GM21786 (cell line): ENCODE results near the gene HBM.
"Not testable (repeated sequence)": the region's sequence is repeated elsewhere in the genome, so short reads cannot be mapped to it uniquely, and the experiment has no call there.

Experiments
- ATAC-seq: cut with Tn5 transposase; IDR thresholded peaks from one replicate; pipeline ENCODE4 v1.9.1; 2021; ENCODE audit not compliant: unreplicated experiment

The HBM gene, protein sequence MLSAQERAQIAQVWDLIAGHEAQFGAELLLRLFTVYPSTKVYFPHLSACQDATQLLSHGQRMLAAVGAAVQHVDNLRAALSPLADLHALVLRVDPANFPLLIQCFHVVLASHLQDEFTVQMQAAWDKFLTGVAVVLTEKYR

DNA sequence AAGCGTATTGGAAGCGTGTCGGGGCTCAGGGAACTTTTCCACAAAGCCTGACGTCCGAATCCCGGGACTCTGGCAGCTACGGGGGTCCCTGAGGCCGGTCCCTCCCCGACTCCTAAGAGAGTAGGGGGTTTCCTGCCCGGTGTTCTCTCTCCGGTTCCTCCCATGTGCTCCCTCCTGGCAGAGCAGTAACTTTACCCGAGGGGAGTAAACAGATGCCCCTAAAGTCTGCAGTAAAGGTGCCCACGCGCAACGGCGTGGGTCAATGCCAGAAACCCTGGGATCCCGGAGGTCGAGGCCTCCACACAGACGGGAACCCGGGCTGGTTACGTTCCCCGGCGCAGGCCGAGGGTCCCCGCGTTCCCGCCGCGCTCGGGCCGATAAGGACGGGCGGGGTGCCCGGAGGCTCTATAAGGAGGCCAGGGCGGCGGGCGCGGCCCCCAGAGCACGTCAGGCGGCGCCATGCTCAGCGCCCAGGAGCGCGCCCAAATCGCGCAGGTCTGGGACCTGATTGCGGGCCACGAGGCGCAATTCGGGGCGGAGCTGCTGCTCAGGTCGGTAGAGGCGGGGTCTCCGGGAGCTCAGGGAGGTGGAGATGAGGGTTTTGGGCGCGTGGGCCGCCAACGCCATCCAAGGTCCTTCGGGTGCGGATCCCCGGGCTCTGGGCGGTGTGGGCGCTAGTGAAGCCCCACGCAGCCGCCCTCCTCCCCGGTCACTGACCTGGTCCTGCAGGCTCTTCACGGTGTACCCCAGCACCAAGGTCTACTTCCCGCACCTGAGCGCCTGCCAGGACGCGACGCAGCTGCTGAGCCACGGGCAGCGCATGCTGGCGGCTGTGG lies at the start of gene HBM:
Gene HBM, plus strand, starts transcription at position 440 of the 836 bp plus-strand sequence. Its CDS starts 20 bp downstream, at position 460.
- no peak for ATAC-seq

DNA sequence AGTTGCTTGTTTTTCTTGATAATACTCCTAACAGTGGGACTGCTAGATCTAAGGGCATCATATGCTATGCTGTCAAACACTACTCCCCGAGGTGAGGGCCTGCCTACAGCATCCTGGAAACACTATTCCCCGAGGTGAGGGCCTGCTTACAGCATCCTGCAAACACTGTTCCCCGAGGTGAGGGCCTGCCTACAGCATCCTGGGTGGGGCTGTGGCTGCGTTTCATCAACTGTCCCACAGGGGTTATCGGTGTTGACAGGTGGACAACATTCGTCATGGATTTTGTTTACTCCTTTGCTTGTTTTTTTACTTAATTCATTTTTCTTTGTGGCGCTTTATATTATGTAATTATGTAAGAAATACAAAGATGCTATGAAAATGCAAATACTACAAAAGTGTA lies 49.8 kb upstream of the HBM start:
- no peak for ATAC-seq

DNA sequence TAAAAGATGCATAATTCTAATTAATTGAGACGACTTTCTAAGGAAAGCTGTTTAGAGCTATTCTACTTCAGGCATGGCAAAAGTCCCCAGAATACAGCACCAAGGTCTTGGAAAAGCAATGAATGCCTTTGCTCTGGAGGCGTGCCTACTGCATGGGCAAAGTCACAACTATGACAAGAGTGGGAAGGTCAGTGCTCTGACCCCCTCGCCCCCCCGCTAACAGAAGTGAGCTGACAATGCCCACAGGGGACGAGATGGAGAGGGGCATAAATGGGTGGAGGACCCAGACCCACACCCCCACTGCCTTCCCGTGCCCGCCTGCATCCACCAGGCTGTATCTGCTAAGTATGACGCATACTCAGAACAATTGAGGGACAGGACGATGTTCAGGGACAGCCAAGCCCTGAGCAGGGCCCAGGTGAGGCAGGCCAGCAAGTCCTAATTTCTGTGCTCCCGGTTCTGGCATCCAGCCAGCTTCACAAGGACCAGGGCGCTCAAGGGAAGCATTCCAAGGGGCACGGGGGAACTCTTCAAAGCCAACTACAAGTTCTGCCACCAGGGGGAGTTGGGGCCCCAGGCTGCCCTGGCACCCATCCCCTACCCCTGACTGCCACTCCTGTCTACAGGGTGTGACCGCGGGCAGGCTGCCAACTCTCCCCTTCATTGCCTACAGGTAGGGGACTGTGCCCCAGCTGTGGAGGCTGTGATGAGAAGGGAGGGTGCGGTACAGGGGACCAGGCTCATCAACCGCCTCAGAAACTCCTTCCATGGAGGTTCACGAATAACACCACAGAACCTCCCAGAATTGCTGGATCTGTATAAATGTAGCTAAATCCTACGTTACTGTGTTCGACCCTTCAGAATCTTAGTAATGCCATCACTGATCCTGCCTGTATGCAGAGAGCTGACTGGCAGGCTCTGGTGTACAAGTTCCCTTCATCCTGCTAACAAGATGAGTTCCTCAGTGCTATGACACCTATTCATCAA lies 48.1 kb upstream of the HBM start:
- ATAC-seq, result no peak

DNA sequence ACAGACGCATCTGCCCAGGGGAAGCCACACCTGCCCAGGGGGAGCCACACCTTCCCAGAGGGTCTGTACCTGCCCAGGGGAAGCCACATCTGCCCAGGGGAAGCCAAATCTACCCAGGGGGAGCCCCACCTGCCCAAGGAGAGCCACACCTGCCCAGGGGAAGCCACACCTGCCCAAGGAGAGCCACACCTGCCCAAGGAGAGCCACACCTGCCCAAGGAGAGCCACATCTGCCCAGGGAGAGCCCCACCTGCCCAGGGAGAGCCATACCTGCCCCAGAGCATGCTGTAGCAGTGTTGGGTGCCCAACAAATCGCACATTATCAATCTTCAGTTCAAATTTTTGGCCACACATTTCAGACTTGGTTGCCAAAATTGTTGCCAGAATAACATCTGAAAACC lies 46.9 kb upstream of the HBM start:
- ATAC-seq, result no peak

DNA sequence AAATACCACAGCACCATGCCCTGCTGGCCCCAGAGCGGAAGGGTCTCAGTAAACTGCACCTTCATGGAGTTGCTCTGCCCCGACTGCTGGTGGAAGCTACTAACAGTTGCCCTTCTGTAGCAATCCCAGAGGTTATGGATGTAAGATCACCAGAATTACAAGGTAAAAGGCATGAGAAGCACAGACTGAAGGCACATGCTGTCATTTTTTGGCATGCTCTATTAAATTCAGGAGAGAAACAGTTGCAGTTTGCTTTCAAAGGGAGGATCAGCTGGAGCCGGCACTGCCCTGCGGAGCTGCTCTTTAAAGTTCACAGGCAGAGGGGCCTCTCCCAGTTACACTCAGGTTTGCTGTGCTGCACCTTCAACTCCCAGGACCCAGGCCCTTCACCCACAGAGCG lies 46.5 kb upstream of the HBM start:
- ATAC-seq, result no peak

DNA sequence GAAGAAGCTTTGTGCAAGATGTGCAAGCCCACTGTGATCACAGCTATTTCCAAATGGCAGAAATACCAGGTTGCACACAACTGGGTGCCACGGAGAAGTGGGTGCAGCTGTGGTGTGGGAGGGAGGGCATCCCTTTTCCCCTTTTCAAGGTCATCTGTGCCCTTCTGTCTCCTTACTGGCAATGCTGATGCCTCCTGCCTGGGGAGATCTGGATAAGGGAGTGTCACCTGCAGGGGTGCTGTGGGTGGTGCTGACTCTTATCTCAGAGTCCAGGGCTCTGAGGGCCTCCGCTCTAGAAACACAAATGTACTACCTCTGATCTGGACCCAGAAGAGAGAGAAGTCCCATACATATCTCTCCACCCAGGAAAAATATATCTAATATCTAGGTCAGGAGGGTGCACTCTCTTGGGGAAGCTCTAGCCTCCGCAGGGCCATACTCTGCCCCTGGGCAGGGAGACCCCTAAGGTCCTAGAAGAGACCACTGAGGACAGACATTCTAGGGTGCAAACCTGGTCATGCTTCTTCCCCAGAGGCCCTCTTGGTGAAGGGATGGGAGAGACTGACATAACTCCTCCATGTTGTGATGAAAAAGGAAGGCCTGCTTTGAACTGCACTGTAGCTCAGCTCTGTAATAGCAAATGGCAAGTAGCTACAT lies 45.8 kb upstream of the HBM start:
- ATAC-seq, result no peak

DNA sequence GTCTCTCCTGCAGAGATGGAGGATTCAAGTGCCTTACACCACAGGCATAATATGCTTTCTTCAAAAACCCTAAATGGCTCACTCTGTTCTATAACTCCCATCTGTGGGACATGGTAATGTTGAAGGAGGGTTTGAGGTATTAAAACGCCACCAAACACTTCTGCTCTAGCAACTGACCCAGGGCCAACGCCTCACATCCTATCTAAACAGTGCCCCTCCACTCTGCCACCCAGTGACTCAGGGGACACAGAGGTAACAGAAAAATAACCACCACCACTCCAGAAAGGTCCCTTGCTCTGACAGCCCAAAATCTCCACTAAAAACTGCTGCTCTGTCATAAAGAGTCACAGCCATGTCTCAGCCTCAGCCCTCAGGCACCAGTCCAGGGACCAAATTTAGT lies 45.0 kb upstream of the HBM start:
- ATAC-seq, result no peak

DNA sequence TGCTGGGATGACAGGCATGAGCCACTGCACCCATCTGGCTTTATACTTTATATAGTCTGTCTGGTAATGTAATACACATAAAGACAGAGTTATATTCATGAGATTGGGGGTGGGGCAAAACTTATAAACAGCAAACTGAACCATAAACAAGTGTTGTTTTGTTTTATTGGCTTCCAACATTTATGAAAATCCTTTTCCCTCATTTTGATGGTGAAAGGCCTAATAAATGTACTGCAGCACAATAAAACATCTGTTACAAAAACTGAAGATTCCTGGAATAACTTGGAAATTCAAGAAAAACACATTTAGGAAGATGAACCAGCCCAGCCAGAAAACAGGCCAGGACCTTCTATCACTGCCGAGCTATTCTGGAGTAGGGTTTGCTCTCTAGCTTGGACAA lies 43.4 kb upstream of the HBM start:
- no peak for ATAC-seq

DNA sequence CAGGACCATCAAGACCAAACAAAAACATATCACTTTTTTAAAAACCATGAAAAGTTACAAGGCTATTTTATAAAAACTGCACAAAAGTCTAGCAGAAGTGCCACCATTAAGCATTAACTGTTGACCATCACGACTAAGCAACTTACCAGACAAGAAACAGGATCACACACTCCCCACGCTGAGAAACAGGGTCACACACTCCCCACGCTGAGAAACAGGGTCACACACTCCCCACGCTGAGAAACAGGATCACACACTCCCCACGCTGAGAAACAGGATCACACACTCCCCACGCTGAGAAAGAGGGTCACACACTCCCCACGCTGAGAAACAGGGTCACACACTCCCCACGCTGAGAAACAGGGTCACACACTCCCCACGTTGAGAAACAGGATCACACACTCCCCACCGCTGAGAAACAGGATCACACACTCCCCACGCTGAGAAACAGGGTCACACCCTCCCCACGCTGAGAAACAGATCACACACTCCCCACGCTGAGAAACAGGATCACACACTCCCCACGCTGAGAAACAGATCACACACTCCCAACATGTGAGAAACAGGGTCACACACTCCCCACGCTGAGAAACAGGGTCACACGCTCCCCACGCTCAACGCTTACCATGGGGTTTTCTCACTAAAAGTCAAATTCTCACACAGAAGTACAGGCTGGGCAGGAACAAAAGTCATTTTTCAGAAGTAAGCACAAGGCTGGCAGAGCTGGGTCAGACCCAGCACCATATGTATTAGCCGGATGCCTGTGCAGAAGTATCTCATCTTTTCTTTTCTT lies 42.0 kb upstream of the HBM start:
- not testable (repeated sequence) for ATAC-seq

DNA sequence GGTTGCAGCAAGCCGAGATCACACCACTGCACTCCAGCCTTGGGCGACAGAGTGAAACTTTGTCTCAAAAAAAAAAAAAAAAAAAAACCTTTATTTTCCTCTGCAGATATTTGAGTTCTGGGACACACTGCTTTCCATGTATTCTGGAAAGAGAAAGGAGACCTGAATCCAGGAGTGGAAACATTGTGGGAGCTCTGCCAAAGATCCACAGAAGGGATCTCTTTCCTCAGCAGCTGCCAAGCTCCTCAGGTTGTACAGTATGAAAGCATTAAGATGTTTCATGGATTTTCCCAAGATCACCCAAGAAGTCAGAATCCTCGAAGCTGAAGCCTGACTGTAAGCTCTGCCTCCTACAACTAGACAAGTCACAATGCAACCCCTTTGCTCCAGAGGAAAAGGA lies 40.8 kb upstream of the HBM start:
- ATAC-seq, result no peak

DNA sequence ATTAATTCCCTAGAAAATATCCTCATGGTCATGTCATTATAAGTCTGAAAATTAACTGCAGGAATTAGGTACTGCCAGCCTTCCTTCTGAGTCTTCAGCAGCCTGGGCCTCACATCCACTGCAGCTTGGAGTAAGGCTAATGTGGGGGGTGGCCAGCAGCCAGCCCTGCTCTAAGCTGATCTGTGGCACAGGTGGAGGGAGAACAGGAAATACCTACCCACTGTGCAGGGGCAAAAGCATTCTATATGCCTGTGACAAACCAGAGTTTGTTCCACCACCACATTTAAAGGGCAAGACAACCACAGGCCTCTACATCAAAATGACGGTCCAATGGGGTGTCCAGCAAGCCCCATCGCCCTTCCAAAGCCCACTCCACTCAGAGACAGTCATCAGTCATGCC lies 36.7 kb upstream of the HBM start:
- no peak for ATAC-seq

DNA sequence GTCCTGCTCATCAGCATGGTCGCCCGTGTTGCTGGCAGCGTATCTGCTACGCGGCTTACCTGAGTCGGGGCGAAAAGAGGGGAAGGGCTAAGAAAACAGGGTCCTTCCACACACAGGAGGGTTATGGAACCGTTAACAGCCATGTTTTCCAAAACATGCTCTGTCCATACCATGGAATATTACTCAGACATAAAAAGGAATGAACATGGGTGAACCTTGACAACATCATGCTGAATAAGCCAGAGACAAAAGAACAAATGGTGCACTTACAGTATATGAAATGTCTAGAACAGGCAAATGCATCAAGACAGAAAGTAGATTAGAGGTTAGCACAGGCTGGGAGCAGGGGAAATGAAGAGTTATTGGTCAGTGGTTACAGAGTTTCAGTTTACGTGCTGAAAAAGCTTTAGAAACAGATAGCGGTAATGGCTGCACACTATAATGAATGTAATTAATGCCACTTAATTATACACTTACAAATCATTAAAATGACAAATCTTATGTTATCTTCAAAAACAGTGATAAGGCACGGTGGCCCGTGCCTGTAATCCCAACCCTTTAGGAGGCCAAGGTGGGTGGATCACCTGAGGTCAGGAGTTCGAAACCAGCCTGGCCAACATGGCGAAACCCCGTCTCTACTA lies 35.1 kb upstream of the HBM start:
- no peak for ATAC-seq

DNA sequence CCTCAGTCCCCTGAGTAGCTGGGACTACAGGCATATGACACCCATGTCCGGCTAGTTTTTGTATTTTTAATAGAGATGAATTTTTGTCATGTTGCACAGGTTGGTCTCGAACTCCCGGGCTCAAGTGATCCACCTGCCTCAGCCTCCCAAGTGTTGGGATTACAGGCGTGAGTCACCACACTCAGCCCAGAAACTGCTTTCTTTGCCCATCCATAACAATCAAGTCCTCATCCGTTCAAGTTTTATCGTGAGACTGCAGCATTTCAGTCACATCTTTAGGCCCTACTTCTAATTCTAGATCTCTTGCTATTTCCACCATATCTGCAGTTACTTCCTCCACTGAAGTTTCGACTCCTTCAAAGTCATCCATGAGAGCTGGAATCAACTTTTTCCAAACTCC lies 33.7 kb upstream of the HBM start:
- no peak for ATAC-seq

DNA sequence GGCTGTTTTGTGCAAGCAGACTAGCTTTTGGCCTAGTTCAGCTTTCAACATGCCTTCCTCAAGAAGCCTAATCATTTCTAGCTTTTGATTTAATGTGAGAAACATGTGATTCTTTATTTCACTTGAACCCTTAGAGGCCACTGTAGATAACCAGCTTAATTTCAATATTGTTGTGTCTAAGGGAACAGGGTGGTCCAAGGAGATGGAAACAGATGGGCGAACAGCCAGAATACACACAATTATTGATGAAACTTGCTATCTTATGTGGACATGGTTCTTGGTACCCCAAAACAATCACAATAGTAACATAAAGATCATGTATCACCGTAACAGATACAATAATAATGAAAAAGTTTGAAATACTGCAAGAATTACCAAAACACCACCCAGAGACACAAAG lies 32.1 kb upstream of the HBM start:
- ATAC-seq, result no peak

DNA sequence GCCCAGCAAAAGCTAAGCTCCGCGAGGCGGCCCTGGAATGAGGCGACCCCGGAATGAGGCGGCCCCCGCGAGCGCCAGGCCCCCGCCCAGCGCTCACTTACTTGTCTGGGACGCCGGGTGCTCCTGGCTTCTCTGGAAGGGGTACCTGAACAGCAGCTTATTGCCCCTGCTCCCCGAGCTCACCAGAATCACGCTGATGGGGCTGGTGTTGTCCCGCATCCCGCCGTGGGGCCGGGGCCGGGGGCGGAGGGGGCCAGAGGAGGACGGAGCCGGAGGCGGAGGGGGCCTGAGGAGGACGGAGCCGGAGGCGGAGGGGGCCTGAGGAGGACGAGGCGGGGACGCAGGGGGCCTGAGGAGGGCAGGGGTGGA lies 27.7 kb upstream of the HBM start:
- ATAC-seq, result no peak

DNA sequence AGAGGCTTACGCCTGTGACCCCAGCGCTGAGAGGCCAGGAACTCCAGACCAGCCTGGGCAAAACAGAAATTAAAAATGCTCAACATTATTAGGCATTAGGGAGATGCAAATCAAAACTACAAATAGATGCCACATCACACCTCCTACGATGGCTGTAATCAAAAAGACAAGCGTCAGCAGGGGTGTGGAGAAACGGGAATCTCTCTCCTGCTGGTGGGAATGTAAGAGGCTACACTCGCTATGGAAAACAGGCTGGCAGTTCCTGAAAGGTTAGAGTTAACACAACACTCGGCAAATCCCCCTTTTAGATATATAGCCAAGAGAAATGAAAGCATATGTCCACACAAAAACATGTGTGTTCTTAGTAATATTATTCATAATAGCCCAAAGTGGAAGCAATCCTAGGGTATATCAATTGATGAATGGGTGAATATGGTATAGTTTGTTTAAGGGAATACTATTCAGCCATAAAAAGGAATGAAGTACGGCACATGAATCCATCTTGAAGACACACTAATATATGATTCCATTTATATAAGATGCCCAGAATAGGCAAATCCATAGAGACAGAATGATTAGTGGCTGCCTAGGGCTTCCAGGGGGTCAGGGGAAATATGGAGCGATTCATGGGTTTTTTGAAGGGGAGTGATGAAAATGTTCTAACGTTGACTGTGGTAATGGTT lies 25.5 kb upstream of the HBM start:
- no peak for ATAC-seq

DNA sequence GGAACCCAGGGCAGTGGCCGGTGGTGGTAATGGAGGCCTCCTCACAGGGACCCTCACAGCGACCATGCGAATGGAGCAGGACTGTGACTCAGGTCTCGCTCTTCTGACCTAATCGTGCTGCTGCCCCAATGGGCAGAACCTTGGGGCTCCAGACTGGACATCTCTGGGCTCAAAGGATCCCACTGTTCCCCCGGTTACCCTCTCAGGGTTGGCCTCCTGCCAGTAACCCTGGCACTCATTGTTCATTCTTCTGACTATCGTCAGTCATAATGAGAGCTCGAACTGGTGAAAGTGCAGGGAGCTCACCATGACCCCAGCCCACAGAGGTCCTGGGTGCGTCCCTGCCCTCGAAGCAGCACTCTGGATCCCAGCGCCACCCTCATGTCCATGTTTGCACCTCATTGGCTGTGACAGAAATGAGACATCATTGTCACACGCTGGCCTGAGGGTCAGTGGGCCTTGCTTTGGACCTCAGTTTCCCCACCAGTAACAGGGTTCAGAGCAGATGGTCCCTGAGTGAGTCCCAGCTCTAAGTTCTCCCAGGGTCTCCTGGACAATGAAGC lies 23.3 kb upstream of the HBM start:
- no peak for ATAC-seq

DNA sequence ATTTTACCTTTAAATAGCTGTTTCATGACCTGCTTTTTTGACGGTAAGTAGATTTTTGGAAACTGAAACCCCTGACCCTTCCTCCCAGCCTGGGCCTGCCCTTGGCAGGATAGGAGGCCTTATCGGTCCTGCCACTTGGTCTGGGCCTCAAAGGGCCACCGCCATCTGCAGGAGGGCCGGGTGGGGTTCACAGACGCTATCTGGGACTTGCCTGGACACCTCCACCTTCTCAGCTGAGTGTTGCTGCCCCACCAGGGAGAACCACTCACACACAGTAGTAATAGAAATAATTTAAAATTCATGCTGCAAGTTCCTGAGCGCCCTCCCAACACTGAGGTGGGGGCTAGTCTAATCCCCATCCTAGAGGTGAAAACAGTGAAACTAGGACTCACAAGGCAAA lies 22.7 kb upstream of the HBM start:
- no peak for ATAC-seq

DNA sequence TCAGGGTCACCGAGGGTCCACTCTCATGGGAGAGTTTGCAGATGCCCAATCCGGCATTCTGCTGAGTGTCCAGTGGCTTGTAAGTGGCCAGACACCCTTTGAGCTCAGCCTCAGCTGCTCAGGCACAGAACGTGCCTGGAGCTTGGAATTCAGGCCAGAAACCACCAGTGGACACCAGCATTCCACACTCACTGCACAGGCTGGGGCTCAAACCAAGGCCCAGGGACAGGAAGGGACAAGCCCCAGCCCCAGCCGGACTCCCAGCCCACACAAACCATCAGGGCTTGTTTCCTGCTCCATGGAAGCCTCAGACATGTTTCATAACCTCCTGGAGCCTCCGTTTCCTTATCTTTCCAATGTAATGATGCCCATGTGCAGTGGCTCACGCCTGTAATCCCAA lies 22.3 kb upstream of the HBM start:
- no peak for ATAC-seq
